C4-2B (cell line): Measurements from ENCODE around the gene HDDC2.

ENCODE experiments used
- CTCF ChIP-seq: fragments of 450-650 bp; conservative IDR thresholded peaks from 2 replicates; pipeline ENCODE4 v1.5.1; 2017; ENCODE audit warnings: mild to moderate bottlenecking
- ZFX ChIP-seq: fragments of 450-650 bp; IDR thresholded peaks from 2 replicates; pipeline ENCODE4 v1.6.1; 2017

DNA sequence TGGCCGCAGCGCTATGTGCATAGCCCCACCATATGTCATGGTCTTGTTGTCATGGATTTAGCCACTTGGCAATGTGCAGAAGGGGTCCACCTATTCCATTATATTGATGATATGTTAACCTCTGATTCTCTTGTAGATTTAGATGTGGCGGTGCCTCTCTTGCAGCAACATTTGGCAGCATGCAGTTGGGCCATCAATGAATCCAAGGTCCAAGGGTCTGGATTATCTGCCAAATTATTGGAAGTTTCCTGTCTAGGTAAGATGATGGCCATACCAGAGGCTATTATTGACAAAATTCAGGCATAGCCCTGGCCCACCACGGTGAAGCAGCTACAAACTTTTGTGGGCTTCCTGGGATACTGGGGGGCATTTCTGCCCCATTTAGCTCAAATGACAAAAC, 31.4 kb downstream of the HDDC2 start:
- no peak for TF ChIP-seq CTCF
- no peak for TF ChIP-seq ZFX
